GM18951 (cell line): ENCODE results near the gene C10orf67.

Source experiments
- POLR2A ChIP-seq: IDR thresholded peaks from 4 replicates; pipeline ENCODE4 v1.6.1; 2011; ENCODE audit warnings: mild to moderate bottlenecking; ENCODE audit not compliant: insufficient read length, insufficient read depth; ENCODE audit errors: extremely low read depth
- in situ Hi-C: fragments of 300-500 bp; cut with MboI; formaldehyde crosslinking; loops from one replicate; pipeline ENCODE4 v1.12.0; 2022; ENCODE audit warnings: low sequenced_read_pairs, mixed read lengths, inconsistent platforms; ENCODE audit not compliant: unreplicated experiment

The C10orf67 gene

GRCh38 chr10:23157691-23158369 is 186.8 kb downstream of the C10orf67 start:
- in situ Hi-C loops = loop anchor here (25.0 kb wide), 2 partner anchors 129 to 379 kb away; no protein-coding TSS in a partner anchor
- TF ChIP-seq POLR2A = no peak

DNA sequence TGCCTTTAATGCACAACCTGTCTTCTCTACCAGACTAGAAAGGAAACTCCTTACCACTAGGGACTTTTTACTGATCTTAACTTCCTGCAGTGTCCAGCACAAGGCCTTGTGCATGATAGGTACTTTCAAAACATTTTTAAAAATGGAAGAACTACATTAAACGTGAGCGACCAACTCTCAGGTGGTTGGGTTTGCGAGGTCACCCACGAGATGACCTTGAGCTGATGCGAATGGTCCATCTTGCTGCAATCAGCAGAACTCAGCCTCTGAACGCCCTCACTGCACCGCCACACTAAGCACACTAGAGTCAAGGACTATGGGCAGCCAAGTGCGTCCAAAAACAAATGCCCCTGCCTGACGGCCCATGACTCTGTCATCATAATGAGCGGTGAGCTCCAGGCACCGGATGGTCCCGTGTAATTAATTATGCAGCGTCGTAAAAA is 187.3 kb downstream of the C10orf67 start:
- in situ Hi-C loops = loop anchor here (25.0 kb wide), 2 partner anchors 130 to 380 kb away; no protein-coding TSS in a partner anchor
- TF ChIP-seq POLR2A = no peak

DNA sequence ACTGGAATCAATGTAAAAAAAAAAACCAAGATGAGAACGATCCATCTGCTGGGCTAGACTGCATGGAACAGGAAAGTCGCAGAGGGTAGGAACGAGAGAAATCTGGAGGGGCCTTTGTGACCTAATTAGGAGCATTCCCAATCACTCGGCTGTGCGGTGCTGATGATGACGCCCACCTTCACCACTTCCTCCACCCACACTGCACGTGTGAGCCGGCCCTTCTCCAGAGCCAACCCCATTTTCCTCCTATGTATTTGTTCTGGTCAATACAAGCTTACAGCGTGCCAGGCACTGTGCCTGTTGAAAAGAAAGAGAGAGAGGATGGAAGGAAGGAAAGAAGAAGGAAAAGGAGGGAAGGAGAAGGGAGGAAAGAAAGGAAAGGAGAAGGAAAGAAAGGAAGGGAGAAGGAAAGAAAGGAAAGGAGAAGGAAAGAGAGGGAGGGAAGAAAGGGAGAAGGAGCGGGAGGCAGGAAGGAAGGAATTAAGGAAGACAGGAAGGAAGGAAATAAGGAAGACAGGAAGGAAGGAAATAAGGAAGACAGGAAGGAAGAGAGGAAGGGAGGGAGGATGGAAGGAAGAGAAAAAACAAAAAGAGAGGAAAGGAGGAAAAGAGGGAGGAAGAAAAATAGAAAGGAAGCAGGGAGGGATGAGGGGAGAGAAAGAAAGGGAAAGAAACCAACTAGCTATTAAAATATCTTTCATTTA is 188.0 kb downstream of the C10orf67 start:
- no peak for TF ChIP-seq POLR2A
- in situ Hi-C loops = loop anchor here (25.0 kb wide), 2 partner anchors 131 to 381 kb away; no protein-coding TSS in a partner anchor

DNA sequence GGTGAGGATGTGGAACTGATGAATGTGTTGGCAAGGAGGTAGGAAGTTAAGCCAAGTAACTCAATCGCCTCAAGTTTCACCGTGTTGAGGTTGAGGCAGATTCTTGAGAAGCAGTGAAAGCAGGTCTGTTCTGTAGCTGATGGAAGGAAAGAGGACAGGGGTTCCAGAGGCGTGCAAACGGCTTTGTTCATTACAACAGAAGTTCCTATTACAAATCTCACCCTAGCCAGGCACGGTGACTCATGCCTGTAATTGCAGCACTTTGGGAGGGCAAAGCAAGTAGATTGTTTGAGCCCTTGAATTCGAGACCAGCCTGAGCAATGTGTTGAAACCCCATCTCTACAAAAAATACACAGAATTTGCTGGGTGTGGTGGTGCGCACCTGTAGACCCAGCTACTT is 189.4 kb downstream of the C10orf67 start:
- in situ Hi-C loops = loop anchor here (25.0 kb wide), 2 partner anchors 132 to 382 kb away; no protein-coding TSS in a partner anchor
- no peak for TF ChIP-seq POLR2A
